ENCODE data around the gene FAM209A.
"Not testable (repeated sequence)": the region's sequence is repeated elsewhere in the genome, so short reads cannot be mapped to it uniquely, and the experiment has no call there.

The FAM209A gene

GRCh38 chr20:56542489-56543030 is 18.0 kb downstream of the FAM209A start:
- no peak for DNase-seq

- no peak for DNase-seq
These were observed 27.0 kb downstream of the FAM209A start for GRCh38 chr20:56551571-56551970.

- DNase-seq: no peak
These were observed 28.5 kb downstream of the FAM209A start for GRCh38 chr20:56552911-56553629.

- peak; percentile 85 for DNase-seq
These were observed 30.3 kb downstream of the FAM209A start for GRCh38 chr20:56554869-56555268.

- DNase-seq: no peak
These were observed 34.4 kb downstream of the FAM209A start for GRCh38 chr20:56558968-56559367.

GRCh38 chr20:56564526-56564925 is 40.0 kb downstream of the FAM209A start:
- not testable (repeated sequence) for DNase-seq

GRCh38 chr20:56565511-56565910 is 41.0 kb downstream of the FAM209A start:
- DNase-seq: no peak

GRCh38 chr20:56566621-56567020 is 42.1 kb downstream of the FAM209A start:
- peak; percentile 87 for DNase-seq

GRCh38 chr20:56570832-56571231 is 46.3 kb downstream of the FAM209A start:
- DNase-seq: no peak

GRCh38 chr20:56572172-56572571 is 47.6 kb downstream of the FAM209A start:
- DNase-seq: no peak

- DNase-seq: no peak
These were observed 49.4 kb downstream of the FAM209A start for GRCh38 chr20:56573986-56574385.

- no peak for DNase-seq
These were observed 50.1 kb downstream of the FAM209A start for GRCh38 chr20:56574531-56575142.

GRCh38 chr20:56575157-56575556 is 50.6 kb downstream of the FAM209A start:
- no peak for DNase-seq
